Measurements from ENCODE around the gene RUFY3.

- TF ChIP-seq CTCF (conservative IDR thresholded peaks at IDR 0.05) (no peak), ZFX (IDR thresholded peaks at IDR 0.05) (no peak)
Observed at GRCh38 chr4:70831293-70831692, 109.5 kb downstream of the RUFY3 start.
